ENCODE measurements around the gene NGLY1. TPM values are rescaled to one million over a fixed set of nuclear protein-coding genes. Genes with fewer than 3 reads are reported as not detected.

The NGLY1 gene
- total RNA-seq, 1 donor from 2014 or later, result 34.1 TPM

- DNase-seq, result no peak
- Histone ChIP-seq H3K27me3 (ENCODE audit: low read depth) (no peaks in the 10 kb centered on the region), H3K36me3 (no peaks in the 10 kb centered on the region), H3K9me3 (no peaks in the 10 kb centered on the region), H3K27ac (no peak overlapping the region), H3K4me3 (no peak overlapping the region), H3K4me1 (no peaks in the 10 kb centered on the region)
- TF ChIP-seq, protein P1, sequence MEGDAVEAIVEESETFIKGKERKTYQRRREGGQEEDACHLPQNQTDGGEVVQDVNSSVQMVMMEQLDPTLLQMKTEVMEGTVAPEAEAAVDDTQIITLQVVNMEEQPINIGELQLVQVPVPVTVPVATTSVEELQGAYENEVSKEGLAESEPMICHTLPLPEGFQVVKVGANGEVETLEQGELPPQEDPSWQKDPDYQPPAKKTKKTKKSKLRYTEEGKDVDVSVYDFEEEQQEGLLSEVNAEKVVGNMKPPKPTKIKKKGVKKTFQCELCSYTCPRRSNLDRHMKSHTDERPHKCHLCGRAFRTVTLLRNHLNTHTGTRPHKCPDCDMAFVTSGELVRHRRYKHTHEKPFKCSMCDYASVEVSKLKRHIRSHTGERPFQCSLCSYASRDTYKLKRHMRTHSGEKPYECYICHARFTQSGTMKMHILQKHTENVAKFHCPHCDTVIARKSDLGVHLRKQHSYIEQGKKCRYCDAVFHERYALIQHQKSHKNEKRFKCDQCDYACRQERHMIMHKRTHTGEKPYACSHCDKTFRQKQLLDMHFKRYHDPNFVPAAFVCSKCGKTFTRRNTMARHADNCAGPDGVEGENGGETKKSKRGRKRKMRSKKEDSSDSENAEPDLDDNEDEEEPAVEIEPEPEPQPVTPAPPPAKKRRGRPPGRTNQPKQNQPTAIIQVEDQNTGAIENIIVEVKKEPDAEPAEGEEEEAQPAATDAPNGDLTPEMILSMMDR (IDR thresholded peaks at IDR 0.05), result no peak
- ATAC-seq, result no peak
- intact Hi-C loops (cut with DNase I), result no loop called here
Measured at GRCh38 chr3:25678581-25678980, 104.7 kb downstream of the NGLY1 start.

DNA sequence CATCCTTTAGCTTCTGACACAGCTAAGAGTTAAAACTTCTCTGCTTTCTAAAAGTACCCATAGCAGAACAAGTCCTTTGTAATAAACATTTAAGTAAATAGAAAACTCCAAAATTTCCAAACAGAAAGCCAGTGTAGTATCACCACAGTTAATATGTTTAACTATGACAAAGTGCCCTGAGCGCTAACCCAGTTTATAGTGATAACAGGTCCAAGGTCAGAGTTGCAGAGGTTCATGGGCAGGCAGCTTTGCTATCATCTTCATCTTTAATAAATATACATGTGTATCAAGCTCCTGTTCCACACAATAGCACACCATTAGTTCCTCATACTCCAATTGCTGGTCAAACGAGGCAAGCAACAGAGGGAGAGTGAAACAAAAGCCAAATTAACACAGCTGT lies 106.1 kb downstream of the NGLY1 start:
- ATAC-seq, result no peak
- DNase-seq, result no peak
- Histone ChIP-seq H3K27ac (no peak overlapping the region), H3K4me1 (no peaks in the 10 kb centered on the region), H3K4me3 (no peak overlapping the region), H3K36me3 (no peaks in the 10 kb centered on the region), H3K9me3 (no peaks in the 10 kb centered on the region), H3K27me3 (ENCODE audit: low read depth) (no peaks in the 10 kb centered on the region)
- TF ChIP-seq, protein P1 (IDR thresholded peaks at IDR 0.05), result no peak
- intact Hi-C loops (cut with DNase I), result no loop called here

DNA sequence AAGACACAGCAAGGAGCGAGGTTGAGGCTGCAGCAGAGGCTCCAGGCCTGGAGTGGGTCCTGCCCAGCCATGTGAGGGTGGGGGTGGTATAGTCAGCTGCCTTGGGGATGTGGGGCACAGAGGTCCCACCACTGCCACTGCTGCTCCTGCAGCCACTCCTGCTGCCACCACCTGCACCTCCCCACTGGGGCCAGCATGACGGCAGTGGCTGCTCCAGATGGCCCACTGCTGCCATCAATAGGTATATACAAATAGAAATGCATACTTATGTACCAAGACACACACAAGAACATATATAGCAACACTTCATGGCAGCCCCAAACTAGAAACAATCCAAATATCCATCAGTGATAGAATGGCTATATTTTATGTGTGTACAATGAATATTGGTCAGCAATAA lies 108.6 kb downstream of the NGLY1 start:
- no peaks in the 10 kb centered on the region for H3K9me3 ChIP-seq
- H3K27ac ChIP-seq, result no peak overlapping the region
- TF ChIP-seq, protein P1 (IDR thresholded peaks at IDR 0.05), result no peak
- H3K4me3 ChIP-seq, result no peak overlapping the region
- H3K36me3 ChIP-seq, result no peaks in the 10 kb centered on the region
- ATAC-seq (no peak), DNase-seq (no peak)
- H3K4me1 ChIP-seq, result no peaks in the 10 kb centered on the region
- no peaks in the 10 kb centered on the region for H3K27me3 ChIP-seq (ENCODE audit: low read depth)
- intact Hi-C loops (cut with DNase I), result no loop called here

DNA sequence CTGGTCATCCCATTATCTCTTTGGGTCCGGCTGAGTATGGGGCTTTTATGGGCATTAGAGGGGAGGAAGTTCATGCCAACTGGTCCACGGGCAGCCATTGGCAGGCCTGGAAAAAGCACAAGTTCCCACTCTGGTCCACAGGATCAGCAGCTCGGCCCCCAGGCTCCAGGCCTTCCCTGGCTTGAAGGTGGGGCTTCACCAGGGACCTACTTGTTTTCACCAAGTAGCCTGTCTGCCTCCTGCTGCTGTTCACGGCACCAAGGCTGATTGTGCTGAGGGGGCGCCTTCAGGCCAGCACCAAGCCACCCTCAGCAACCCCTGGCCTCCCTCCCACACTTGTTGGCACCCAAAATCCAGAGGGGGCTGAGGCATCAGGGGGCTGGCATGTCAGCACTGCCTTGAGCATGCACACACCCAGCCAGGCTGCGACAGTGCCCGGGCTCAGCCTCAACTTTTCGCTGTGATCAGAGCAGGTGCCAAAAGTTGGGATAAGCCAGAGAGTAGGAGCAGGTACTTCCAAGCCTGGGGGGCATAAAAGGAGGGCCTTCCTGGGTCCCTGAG lies 109.4 kb downstream of the NGLY1 start:
- TF ChIP-seq, protein P1 (IDR thresholded peaks at IDR 0.05), result no peak
- H3K4me3 ChIP-seq, result no peak overlapping the region
- intact Hi-C loops (cut with DNase I), result no loop called here
- no peak overlapping the region for H3K27ac ChIP-seq
- H3K9me3 ChIP-seq, result no peaks in the 10 kb centered on the region
- ATAC-seq (no peak), DNase-seq (no peak)
- H3K27me3 ChIP-seq (ENCODE audit: low read depth), result no peaks in the 10 kb centered on the region
- H3K4me1 ChIP-seq, result no peaks in the 10 kb centered on the region
- H3K36me3 ChIP-seq, result no peaks in the 10 kb centered on the region

Other genes with a start within 250 kb of the NGLY1 start
- 92.1 TPM for gene TOP2B, start 118.5 kb downstream of the NGLY1 start, total RNA-seq
- 7.8 TPM for gene OXSM, start 6.6 kb upstream of the NGLY1 start, total RNA-seq